Osteoblast (primary cell): ENCODE results near the gene B3GNT7. TPM values are rescaled to one million over a fixed set of nuclear protein-coding genes. Genes with fewer than 3 reads are reported as not detected.

Experiments
- DNase-seq: peaks from one replicate; pipeline ENCODE4 v3.0.0; 2011; ENCODE audit warnings: low spot score, mixed read lengths; ENCODE audit not compliant: insufficient read length; ENCODE audit errors: missing footprints
- H2AFZ ChIP-seq: 2 replicates; pipeline ENCODE4 v1.6.0; 2011; ENCODE audit warnings: mild to moderate bottlenecking, low read length
- H3K27ac ChIP-seq: 2 replicates; pipeline ENCODE4 v1.5.1; 2011; ENCODE audit warnings: mild to moderate bottlenecking, low read depth, low read length, moderate library complexity
- H3K27me3 ChIP-seq: 2 replicates; pipeline ENCODE4 v1.6.0; 2012; ENCODE audit warnings: mild to moderate bottlenecking, control low read depth, inconsistent platforms, low read length, moderate library complexity; ENCODE audit not compliant: insufficient read depth
- H3K36me3 ChIP-seq: 2 replicates; pipeline ENCODE4 v1.5.1; 2011; ENCODE audit warnings: mild to moderate bottlenecking, low read length, control low read depth, moderate library complexity; ENCODE audit not compliant: insufficient read depth
- H3K4me1 ChIP-seq: 2 replicates; pipeline ENCODE4 v1.5.1; 2011; ENCODE audit warnings: mild to moderate bottlenecking, low read length, control low read depth, moderate library complexity; ENCODE audit not compliant: insufficient read depth
- H3K4me2 ChIP-seq: 2 replicates; pipeline ENCODE4 v1.6.0; 2011; ENCODE audit warnings: mild to moderate bottlenecking, low read length; ENCODE audit not compliant: insufficient read depth
- H3K4me3 ChIP-seq: fragments of 200-600 bp; sonication (generic); 3 replicates; pipeline ENCODE4 v1.5.1; 2012; ENCODE audit warnings: mild to moderate bottlenecking, low read length, inconsistent platforms; ENCODE audit not compliant: insufficient read depth
- H3K79me2 ChIP-seq: 2 replicates; pipeline ENCODE4 v1.6.0; 2012; ENCODE audit warnings: mild to moderate bottlenecking, low read length, control low read depth, inconsistent platforms; ENCODE audit not compliant: insufficient read depth
- H3K9me3 ChIP-seq: 2 replicates; pipeline ENCODE4 v1.5.1; 2011; ENCODE audit warnings: low read depth, low read length, control low read depth
- H4K20me1 ChIP-seq: 2 replicates; pipeline ENCODE4 v1.6.0; 2012; ENCODE audit warnings: mild to moderate bottlenecking, low read length, control low read depth; ENCODE audit not compliant: insufficient read depth
- CTCF ChIP-seq: IDR thresholded peaks from 2 replicates; pipeline ENCODE4 v1.5.1; 2011; ENCODE audit warnings: mild to moderate bottlenecking, low read depth, low read length, moderate library complexity; ENCODE audit errors: extremely low read depth
- total RNA-seq: library from RNA; depleted of rRNA; stranded (reverse); fragments of >200 nt; gene quantifications from 2 replicates; pipeline ENCODE4 v1.2.3, GENCODE V29; 2012

The B3GNT7 gene
- total RNA-seq, 1 donor: 0.72 TPM

- H3K27ac ChIP-seq: no peak overlapping the region
- H3K4me2 ChIP-seq: peak overlapping the region; percentile 84
- no peak for DNase-seq
Measured at GRCh38 chr2:231411237-231411636, 15.7 kb downstream of the B3GNT7 start.

GRCh38 chr2:231411831-231412617 lies 16.5 kb downstream of the B3GNT7 start:
- no peaks in the 10 kb centered on the region for H3K36me3 ChIP-seq
- TF ChIP-seq CTCF: peak; percentile 85
- H3K4me1 ChIP-seq: peaks cover 10% of the 10 kb centered on the region
- H2AFZ ChIP-seq: peak overlapping the region; percentile 78
- DNase-seq: peak; percentile 95
- peak overlapping the region; percentile 84 for H3K4me3 ChIP-seq
- peak overlapping the region; percentile 84 for H3K4me2 ChIP-seq
- peaks cover 5% of the 10 kb centered on the region for H3K9me3 ChIP-seq
- H3K27ac ChIP-seq: no peak overlapping the region
- H4K20me1 ChIP-seq: no peaks in the 10 kb centered on the region
- H3K79me2 ChIP-seq: no peaks in the 10 kb centered on the region
- H3K27me3 ChIP-seq: peaks cover 2% of the 10 kb centered on the region

More at GRCh38 chr2:231411237-231411636, 15.7 kb downstream of the B3GNT7 start:
- Histone ChIP-seq H3K4me1 (peaks cover 15% of the 10 kb centered on the region), H3K4me3 (peak overlapping the region; percentile 84), H3K36me3 (no peaks in the 10 kb centered on the region), H2AFZ (no peak overlapping the region), H3K27me3 (peaks cover 2% of the 10 kb centered on the region), H3K9me3 (peaks cover 5% of the 10 kb centered on the region), H3K79me2 (no peaks in the 10 kb centered on the region), H4K20me1 (no peaks in the 10 kb centered on the region)
- TF ChIP-seq CTCF: no peak

GRCh38 chr2:231412618-231412963 lies 17.1 kb downstream of the B3GNT7 start:
- no peaks in the 10 kb centered on the region for H3K36me3 ChIP-seq
- peaks cover 10% of the 10 kb centered on the region for H3K4me1 ChIP-seq
- peaks cover 5% of the 10 kb centered on the region for H3K9me3 ChIP-seq
- peak overlapping the region; percentile 84 for H3K4me2 ChIP-seq
- no peaks in the 10 kb centered on the region for H4K20me1 ChIP-seq
- H3K79me2 ChIP-seq: no peaks in the 10 kb centered on the region
- H3K27me3 ChIP-seq: peaks cover 2% of the 10 kb centered on the region
- no peak for TF ChIP-seq CTCF
- peak overlapping the region; percentile 84 for H3K4me3 ChIP-seq
- no peak for DNase-seq
- H2AFZ ChIP-seq: peak overlapping the region; percentile 78
- H3K27ac ChIP-seq: no peak overlapping the region

GRCh38 chr2:231413456-231413855 lies 17.9 kb downstream of the B3GNT7 start:
- no peak for TF ChIP-seq CTCF
- Histone ChIP-seq H3K27ac (no peak overlapping the region), H3K79me2 (no peaks in the 10 kb centered on the region), H3K36me3 (no peaks in the 10 kb centered on the region), H2AFZ (no peak overlapping the region), H3K4me3 (no peak overlapping the region), H3K27me3 (peaks cover 2% of the 10 kb centered on the region), H3K4me2 (no peak overlapping the region), H3K9me3 (peaks cover 5% of the 10 kb centered on the region), H3K4me1 (peaks cover 10% of the 10 kb centered on the region), H4K20me1 (no peaks in the 10 kb centered on the region)
- DNase-seq: peak; percentile 8
